Activated B cell treated with CpG ODN at 0.5 μM for 24 hours (primary cell): ENCODE measurements around the gene FOXI1. TPM values are rescaled to one million over a fixed set of nuclear protein-coding genes. Genes with fewer than 3 reads are reported as not detected.

ENCODE experiments used
- ATAC-seq: fragments of 200-7000 bp; cut with Tn5 transposase; one replicate; pipeline ENCODE4 v1.10.0; 2021; ENCODE audit warnings: low read depth, mild to moderate bottlenecking, moderate library complexity
- CTCF ChIA-PET: fragments of 350-600 bp; sonication (Branson Sonifier 250); formaldehyde crosslinking; loops from one replicate; lab custom pipeline; 2021; ENCODE audit warnings: antibody characterized with exemption; lab: Charles Lee
- POLR2A ChIA-PET: fragments of 350-600 bp; sonication (Branson Sonifier 250); formaldehyde crosslinking; loops from one replicate; lab custom pipeline; 2021; ENCODE audit warnings: antibody characterized with exemption; lab: Charles Lee
- DNase-seq: peaks from one replicate; pipeline ENCODE4 v3.0.0; 2022
- H3K27ac Mint-ChIP-seq: one replicate; pipeline ENCODE4 v1.8.0; 2020; ENCODE audit warnings: mixed read lengths
- H3K27me3 Mint-ChIP-seq: one replicate; pipeline ENCODE4 v1.8.0; 2021; ENCODE audit warnings: mixed read lengths
- H3K36me3 Mint-ChIP-seq: one replicate; pipeline ENCODE4 v1.8.0; 2021; ENCODE audit warnings: low read depth, mixed read lengths
- H3K4me1 Mint-ChIP-seq: one replicate; pipeline ENCODE4 v1.8.0; 2021; ENCODE audit warnings: mixed read lengths
- H3K4me3 Mint-ChIP-seq: one replicate; pipeline ENCODE4 v1.8.0; 2020; ENCODE audit warnings: mild to moderate bottlenecking, mixed read lengths
- H3K9me3 Mint-ChIP-seq: one replicate; pipeline ENCODE4 v1.8.0; 2020; ENCODE audit warnings: mixed read lengths
- CTCF ChIP-seq: fragments of 200-600 bp; IDR thresholded peaks from one replicate; pipeline ENCODE4 v1.8.0; 2022; ENCODE audit warnings: antibody characterized with exemption, mild to moderate bottlenecking
- intact Hi-C: fragments of 100-400 bp; cut with micrococcal nuclease; formaldehyde crosslinking; loops from one replicate; pipeline ENCODE4 v1.15.1; 2024
- total RNA-seq: library from RNA; stranded (reverse); gene quantifications from 2 replicates; pipeline ENCODE4 v1.2.3, GENCODE V29; 2022

FOXI1 gene
- not detected in 2 replicates for total RNA-seq

GRCh38 chr5:170105642-170106611 is at the start of gene FOXI1:
TSS of gene FOXI1 (plus strand) at chr5:170105897. CDS start at chr5:170105958, 61 bp downstream.
- intact Hi-C loops: no loop called here
- H3K27me3 Mint-ChIP-seq: peaks cover 9% of the 10 kb centered on the region
- DNase-seq: no peak
- no peak for ATAC-seq
- H3K4me3 Mint-ChIP-seq: no peak within 1 kb of the TSS
- ChIA-PET POLR2A (no interaction called here), CTCF (no interaction called here)
- no peak within 1 kb of the TSS for H3K27ac Mint-ChIP-seq
- no peaks in the 10 kb centered on the region for H3K36me3 Mint-ChIP-seq
- H3K9me3 Mint-ChIP-seq: no peaks in the 10 kb centered on the region
- TF ChIP-seq CTCF: no peak
- no peaks in the 10 kb centered on the region for H3K4me1 Mint-ChIP-seq

- no peak for DNase-seq
- ATAC-seq: no peak
- no peak for TF ChIP-seq CTCF
- Mint-ChIP-seq H3K36me3 (peaks cover 95% of the 10 kb centered on the region), H3K4me3 (no peak overlapping the region), H3K27me3 (no peaks in the 10 kb centered on the region), H3K27ac (no peak overlapping the region), H3K9me3 (no peaks in the 10 kb centered on the region), H3K4me1 (no peaks in the 10 kb centered on the region)
- POLR2A ChIA-PET: no interaction called here
- intact Hi-C loops: no loop called here
- CTCF ChIA-PET: no interaction called here
Measured at GRCh38 chr5:170056561-170057267, 49.0 kb upstream of the FOXI1 start.

- no peak for ATAC-seq
- no peak overlapping the region for H3K4me3 Mint-ChIP-seq
- no peaks in the 10 kb centered on the region for H3K4me1 Mint-ChIP-seq
- intact Hi-C loops: no loop called here
- ChIA-PET POLR2A (no interaction called here), CTCF (no interaction called here)
- no peaks in the 10 kb centered on the region for H3K27me3 Mint-ChIP-seq
- peaks cover 95% of the 10 kb centered on the region for H3K36me3 Mint-ChIP-seq
- no peak overlapping the region for H3K27ac Mint-ChIP-seq
- DNase-seq: no peak
- no peaks in the 10 kb centered on the region for H3K9me3 Mint-ChIP-seq
- no peak for TF ChIP-seq CTCF
Measured at GRCh38 chr5:170057311-170057710, 48.4 kb upstream of the FOXI1 start.

GRCh38 chr5:170059221-170059620 is 46.5 kb upstream of the FOXI1 start:
- Mint-ChIP-seq H3K27me3 (no peaks in the 10 kb centered on the region), H3K9me3 (no peaks in the 10 kb centered on the region), H3K27ac (no peak overlapping the region), H3K36me3 (peaks cover 92% of the 10 kb centered on the region), H3K4me3 (no peak overlapping the region), H3K4me1 (no peaks in the 10 kb centered on the region)
- CTCF ChIA-PET: interaction anchor here (1.2 kb wide), 1 partner anchor 12 kb away, joined by 3 read pairs; no protein-coding TSS in a partner anchor
- POLR2A ChIA-PET: no interaction called here
- ATAC-seq (no peak), DNase-seq (no peak)
- intact Hi-C loops: no loop called here
- TF ChIP-seq CTCF: no peak

- Mint-ChIP-seq H3K4me3 (no peak overlapping the region), H3K9me3 (no peaks in the 10 kb centered on the region), H3K27me3 (no peaks in the 10 kb centered on the region), H3K4me1 (no peaks in the 10 kb centered on the region), H3K27ac (no peak overlapping the region), H3K36me3 (peaks cover 87% of the 10 kb centered on the region)
- ATAC-seq: peak; percentile 37
- ChIA-PET CTCF (no interaction called here), POLR2A (no interaction called here)
- no peak for DNase-seq
- intact Hi-C loops: no loop called here
- TF ChIP-seq CTCF: no peak
Measured at GRCh38 chr5:170067152-170067551, 38.5 kb upstream of the FOXI1 start.
